ENCODE measurements around the gene ABCA12.
"Not testable (repeated sequence)": the region's sequence is repeated elsewhere in the genome, so short reads cannot be mapped to it uniquely, and the experiment has no call there.

ABCA12 gene, protein sequence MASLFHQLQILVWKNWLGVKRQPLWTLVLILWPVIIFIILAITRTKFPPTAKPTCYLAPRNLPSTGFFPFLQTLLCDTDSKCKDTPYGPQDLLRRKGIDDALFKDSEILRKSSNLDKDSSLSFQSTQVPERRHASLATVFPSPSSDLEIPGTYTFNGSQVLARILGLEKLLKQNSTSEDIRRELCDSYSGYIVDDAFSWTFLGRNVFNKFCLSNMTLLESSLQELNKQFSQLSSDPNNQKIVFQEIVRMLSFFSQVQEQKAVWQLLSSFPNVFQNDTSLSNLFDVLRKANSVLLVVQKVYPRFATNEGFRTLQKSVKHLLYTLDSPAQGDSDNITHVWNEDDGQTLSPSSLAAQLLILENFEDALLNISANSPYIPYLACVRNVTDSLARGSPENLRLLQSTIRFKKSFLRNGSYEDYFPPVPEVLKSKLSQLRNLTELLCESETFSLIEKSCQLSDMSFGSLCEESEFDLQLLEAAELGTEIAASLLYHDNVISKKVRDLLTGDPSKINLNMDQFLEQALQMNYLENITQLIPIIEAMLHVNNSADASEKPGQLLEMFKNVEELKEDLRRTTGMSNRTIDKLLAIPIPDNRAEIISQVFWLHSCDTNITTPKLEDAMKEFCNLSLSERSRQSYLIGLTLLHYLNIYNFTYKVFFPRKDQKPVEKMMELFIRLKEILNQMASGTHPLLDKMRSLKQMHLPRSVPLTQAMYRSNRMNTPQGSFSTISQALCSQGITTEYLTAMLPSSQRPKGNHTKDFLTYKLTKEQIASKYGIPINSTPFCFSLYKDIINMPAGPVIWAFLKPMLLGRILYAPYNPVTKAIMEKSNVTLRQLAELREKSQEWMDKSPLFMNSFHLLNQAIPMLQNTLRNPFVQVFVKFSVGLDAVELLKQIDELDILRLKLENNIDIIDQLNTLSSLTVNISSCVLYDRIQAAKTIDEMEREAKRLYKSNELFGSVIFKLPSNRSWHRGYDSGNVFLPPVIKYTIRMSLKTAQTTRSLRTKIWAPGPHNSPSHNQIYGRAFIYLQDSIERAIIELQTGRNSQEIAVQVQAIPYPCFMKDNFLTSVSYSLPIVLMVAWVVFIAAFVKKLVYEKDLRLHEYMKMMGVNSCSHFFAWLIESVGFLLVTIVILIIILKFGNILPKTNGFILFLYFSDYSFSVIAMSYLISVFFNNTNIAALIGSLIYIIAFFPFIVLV (N-terminal part only)

DNA sequence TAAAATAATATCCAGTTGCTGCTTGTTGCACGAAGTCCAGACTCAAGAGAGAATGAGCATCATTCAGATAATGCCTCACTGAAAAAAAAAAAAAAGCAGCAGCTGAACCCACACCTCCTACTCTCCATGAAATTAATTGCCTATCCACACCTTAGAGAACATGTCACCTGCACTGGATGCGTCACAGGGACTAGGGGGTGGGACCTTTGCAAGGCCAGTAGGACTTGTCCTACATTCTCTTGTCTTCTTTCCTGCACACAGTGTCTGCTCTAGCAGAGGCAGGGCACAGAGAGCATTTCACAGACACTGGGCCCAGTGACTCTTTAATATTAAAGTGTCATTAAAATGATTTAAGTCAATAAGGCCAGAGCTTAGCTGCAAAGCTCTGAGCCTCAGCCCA is at the start of gene ABCA12:
ABCA12 (minus strand) TSS at position 148 of the 400 bp plus-strand sequence. CDS start 418 bp downstream, outside the sequence.
- DNase-seq (ENCODE audit: low read depth in 2 of 2) = no peak

DNA sequence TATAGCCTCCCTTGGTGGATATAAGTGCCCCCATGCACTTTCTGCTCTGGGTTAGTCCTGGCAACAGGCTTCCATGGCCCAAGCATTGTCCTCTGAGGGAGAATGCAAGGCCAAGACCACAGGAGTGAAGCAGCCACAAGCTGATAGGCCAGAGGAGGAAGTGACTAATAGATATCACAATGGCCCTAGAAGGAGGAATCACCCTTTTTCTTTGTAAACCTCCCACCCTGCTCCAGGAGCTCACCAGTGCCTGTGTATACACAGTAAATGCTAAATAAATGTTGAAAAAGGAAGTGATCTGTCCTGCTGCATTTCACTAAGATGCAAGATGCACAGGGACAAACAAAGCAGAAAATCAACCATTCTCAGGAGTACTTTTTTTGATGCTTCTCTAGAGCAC is 49.7 kb upstream of the ABCA12 start:
- DNase-seq (ENCODE audit: low read depth in 2 of 2) = no peak

DNA sequence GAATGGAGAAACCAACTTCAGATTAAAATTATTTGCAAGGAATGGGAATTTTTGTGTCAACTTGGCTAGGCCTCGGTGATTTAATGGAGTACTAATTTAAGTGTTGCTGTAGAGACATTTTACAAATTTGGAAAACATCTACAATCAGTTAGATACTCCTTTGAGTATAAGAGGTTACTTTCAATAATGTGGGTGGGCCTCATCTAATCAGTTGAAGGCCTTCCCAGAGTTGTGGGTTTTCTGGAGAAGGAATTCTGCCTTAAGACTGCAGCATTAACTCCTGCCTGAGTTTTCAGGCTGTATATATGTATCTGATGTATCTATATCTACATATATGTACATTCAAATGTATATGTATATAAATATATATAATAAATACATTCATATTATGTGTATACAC is 47.6 kb upstream of the ABCA12 start:
- no peak for DNase-seq (ENCODE audit: low read depth in 2 of 2)

DNA sequence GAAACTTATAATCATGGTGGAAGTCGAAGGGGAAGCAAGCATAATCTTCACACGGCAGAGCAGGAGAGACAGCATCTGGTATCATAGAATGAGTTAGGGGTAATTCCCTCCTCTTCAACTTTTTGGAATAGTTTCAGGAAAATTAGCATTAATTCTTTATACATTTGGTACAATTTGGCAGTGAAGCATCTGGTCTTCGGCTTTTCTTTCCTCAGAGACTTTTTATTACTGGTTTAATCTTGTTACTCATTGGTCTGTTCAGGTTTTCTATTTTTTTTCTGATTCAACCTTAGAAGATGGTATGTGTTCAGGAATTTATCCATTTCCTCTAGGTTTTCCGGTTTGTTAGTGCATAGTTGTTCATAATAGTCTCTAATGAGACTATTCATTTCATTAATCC is 39.7 kb upstream of the ABCA12 start:
- DNase-seq (ENCODE audit: low read depth in 2 of 2) = no peak

DNA sequence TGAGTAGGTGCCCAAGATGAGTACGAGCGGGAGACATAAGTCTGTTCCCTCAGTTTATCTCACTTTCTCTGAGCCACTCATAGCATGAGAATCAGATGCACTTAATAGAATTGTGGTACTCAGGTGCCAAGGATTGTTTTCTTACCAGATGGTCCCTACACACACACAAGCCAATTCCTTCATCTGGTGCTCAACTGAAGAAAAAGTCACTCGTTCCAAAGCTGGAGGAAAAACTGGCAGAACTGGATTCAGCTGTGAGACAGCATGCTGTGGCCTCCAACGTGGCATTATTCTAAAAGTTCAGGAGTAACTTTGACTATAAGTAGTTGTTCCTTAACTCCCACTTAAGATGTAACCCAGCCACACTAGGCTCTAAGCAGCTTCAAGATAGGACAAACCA is 33.4 kb upstream of the ABCA12 start:
- DNase-seq (ENCODE audit: low read depth in 2 of 2) = no peak

DNA sequence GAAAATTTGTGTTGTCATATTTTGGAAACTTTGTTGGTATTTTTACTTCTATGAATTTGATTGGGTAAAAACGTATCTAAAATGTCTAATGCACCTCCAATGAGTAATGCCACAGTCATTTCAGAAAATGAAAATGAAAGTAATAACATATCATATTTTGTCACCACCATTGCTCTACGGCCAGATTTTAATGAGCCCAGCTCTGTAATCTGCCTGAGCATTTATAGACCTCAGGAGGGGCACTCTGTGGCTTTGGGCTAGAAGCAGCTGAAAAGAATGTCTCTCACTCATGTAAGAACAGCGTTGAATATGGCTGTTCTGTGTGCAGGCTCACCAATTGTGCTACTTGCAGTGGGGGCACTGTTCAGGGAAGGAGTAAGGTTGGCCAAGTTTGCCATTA is 32.7 kb upstream of the ABCA12 start:
- DNase-seq (ENCODE audit: low read depth in 2 of 2) = no peak

DNA sequence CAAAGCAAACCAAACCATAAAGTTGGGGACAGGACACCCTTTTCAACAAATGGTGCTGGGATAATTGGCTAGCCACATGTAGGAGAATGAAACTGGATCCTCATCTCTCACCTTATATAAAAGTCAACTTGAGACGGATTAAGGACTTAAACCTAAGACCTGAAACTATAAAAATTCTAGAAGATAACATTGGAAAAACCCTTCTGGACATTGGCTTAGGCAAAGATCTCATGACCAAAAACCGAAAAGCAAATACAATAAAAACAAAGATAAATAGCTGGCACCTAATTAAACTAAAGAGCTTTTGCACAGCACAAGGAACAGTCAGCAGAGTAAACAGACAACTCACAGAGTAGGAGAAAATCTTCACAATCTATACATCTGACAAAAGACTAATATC is 28.1 kb upstream of the ABCA12 start:
- DNase-seq (ENCODE audit: low read depth in 2 of 2) = not testable (repeated sequence)

DNA sequence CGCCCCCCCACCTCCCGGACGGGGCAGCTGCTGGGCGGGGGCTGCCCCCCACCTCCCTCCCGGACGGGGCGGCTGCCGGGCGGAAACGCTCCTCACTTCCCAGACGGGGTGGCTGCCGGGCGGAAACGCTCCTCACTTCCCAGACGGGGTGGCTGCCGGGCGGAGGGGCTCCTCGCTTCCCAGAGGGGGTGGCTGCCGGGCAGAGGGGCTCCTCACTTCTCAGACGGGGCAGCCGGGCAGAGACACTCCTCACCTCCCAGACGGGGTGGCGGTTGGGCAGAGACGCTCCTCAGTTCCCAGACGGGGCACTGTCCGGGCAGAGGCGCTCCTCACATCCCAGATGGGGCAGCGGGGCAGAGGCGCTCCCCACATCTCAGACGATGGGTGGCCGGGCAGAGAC is 24.9 kb upstream of the ABCA12 start:
- DNase-seq (ENCODE audit: low read depth in 2 of 2) = not testable (repeated sequence)

DNA sequence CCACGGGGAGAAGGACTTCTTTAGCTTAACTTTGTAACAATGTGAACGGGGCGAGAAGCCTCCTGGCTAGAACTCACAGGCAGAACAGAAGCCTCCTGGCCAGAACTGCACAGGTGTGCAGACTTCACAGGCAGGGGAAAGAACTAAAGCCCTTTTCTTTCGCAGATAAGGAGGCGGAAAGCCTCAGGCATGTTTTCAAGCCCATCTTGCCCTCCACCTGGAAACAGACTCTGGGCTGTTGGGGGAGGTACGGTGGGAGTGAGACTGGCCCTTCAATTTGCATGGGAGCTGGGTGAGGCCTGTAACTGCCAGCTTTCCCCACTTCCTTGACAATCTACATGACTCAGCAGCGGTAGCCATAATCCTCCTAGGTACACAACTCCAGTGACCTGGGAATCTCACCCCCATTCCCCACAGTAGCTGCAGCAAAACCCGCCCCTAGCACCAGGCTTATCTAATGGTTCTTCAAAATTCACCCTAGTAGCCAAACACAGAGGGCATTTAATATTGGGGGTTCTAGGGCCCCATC is 22.9 kb upstream of the ABCA12 start:
- no peak for DNase-seq (ENCODE audit: low read depth in 2 of 2)

DNA sequence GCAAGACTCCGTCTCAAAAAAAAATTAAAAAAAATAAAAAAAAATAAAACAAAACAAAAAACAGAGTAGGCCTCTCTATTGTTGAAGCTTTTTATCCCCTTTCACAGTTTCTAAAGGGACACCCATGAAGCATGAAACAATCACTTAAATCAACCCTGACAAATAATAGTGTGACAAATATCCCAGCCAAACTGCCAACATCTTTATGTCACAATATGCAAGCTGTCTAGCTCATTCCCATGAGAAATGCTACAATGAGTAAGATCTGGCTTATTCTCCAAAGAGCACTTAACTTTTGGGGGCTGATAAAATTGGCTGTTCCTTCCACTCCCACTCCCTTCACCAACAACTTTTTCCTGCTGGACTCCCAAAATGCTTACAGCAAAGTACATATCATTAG is 21.7 kb upstream of the ABCA12 start:
- DNase-seq (ENCODE audit: low read depth in 2 of 2) = no peak

DNA sequence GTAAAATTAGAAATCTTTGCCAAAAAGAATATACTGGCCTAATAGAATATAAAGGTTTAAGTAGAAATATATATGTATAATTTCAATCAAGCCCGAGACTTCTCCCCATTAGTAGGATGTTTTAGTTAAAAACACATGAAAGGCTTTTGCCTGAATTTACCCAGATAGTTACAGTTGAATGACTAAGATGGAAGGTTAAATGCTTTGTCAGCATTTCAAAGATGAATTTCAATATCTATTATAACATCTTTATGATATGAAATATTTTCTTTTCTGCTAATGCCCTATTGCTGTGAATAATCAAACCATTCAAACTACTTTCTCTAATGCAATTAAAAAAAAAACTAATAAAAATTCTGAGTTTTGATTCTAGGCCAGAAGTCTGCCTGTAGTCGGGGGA is 18.0 kb upstream of the ABCA12 start:
- DNase-seq (ENCODE audit: low read depth in 2 of 2) = no peak

DNA sequence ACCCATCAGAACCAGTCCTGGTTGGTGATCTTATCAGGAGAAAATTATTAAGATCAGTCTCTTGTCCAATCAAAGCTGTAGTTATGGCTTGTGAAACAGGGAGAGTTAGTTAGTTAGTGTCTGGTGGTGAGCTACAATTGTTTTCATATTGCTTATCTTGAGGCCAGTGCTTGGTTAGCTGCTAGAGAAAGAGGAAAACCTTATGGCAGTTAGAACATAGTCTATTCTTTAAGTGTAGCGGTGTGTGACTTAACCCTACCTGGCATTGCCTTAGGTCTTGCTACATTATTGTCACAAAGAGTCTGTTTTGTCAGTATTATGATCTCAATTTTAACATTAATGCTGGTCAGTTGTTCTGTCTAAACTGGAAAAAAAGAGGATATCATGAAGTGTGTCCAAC is 11.5 kb upstream of the ABCA12 start:
- no peak for DNase-seq (ENCODE audit: low read depth in 2 of 2)

DNA sequence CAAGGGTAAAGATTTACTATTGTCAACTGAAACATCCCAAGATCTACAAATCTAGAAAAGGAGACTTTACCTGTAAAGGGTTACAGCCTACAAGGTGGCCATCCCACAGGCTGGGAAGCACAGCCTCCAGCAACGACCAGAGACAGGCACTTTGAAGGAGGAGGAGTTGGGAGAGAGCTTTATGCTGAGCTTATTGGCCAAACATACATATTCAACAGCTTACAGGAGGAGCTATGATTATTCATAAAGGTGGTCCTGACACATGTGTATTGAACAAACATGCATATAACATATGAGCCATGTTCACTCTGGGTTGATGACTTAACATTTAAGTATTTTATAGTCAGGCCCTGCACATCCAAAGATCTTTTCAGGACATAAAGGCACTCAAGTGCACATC is 11.1 kb upstream of the ABCA12 start:
- no peak for DNase-seq (ENCODE audit: low read depth in 2 of 2)

DNA sequence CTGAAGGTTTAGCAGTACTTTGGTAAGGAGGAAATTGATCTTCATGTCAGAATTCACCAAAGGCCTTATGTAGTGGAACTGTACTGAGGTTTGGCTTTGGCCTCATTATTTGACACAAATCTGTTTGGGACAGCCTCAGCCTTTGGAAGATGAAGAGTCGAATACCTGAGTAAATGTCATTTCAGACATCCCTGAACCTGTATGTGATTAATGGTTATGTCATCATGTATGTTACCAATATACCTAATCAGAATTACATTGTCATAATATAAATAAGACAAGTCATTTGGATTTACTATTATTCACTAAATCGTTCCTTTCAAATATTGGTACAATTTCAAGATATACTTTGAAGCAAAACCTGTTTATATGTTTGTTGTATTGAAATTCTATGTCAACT is 10.6 kb upstream of the ABCA12 start:
- DNase-seq (ENCODE audit: low read depth in 2 of 2) = no peak

DNA sequence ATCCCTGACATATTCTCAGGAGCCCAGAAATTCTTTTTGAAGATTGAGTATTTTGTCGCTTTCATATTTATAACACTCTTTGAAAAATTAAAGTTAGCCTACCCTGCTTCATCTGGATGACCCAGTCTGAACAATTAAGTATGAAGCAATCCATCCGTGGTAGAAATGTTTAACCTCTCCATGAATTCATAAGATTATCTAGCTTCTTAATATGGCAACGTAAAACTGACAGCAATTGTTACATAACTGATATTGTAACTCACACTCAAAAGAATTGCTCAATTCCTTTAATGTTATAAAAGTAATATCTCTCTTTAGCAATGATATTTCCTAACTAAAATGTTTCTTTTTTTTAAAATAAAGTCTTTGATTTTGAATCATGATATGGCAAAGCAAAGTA is 7.2 kb upstream of the ABCA12 start:
- DNase-seq (ENCODE audit: low read depth in 2 of 2) = no peak

DNA sequence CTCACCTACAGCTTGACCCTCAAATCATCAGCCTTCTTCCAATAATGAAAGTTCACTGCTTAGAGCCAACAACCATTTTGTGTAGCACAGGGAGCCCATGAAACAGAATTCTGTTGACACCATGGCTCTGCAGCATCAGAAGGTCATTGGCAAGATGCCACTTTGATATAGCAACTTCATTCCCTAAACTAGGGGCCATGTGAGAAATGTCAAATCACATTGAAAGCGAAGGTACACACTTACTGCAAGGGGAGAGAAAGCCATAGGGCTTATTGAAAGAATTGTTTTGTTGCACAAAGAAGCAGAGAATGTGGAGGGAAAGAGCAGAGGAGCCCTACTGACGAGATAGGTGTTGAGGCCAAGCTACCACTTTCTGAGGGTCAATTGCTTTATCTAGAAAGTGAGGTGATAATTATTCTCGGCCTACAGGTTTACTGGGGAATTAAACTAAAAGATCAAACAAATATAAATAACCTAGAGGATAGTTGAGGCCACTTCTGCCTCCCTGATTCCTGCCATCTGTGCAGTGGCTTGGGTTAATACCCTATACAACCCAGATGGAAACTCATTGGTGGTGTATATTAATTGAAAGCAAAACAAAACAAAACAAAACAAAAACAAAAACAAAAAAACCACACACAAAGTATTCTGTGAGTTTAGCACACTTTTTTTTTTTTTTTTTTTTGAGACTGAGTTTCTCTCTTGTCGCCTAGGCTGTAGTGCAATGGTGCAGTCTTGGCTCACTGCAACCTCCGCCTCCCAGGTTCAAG is 5.9 kb upstream of the ABCA12 start:
- no peak for DNase-seq (ENCODE audit: low read depth in 2 of 2)

DNA sequence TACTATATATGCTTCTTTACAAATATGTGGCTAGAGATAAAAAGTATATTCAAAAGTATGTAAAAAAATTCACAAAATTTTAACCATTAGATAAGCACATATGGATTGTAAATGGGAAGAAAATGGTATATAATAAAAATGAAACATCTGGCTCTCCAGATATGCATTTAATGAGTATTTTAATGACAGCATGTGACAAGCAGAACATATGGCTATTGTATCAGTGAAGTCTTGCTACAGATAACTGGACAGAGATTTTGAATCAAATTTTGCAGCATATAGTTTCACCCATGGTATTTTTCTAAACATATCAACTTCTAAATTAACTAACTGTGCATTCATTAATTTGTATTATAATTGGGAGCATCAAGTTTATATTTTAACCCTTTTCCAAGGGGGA is 5.0 kb upstream of the ABCA12 start:
- DNase-seq (ENCODE audit: low read depth in 2 of 2) = no peak

DNA sequence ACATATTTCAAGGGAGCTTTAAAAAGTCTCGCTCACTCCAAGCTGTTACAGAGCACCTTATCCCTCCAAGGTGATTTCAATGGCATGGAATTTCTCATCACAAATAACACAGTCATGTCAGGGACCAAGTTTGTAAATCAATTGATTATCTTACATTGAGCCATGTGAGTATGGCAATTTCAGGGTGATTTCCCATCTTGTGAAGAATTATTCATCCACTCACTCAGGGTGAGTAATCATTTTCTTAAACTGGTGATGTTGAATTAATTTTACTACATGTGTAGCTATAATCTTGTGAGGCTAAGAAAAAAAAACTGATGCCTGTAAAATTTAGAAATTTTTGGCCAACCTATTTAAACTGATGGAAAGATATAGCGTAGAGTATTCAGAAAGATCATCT is 3.3 kb upstream of the ABCA12 start:
- DNase-seq (ENCODE audit: low read depth in 2 of 2) = no peak

DNA sequence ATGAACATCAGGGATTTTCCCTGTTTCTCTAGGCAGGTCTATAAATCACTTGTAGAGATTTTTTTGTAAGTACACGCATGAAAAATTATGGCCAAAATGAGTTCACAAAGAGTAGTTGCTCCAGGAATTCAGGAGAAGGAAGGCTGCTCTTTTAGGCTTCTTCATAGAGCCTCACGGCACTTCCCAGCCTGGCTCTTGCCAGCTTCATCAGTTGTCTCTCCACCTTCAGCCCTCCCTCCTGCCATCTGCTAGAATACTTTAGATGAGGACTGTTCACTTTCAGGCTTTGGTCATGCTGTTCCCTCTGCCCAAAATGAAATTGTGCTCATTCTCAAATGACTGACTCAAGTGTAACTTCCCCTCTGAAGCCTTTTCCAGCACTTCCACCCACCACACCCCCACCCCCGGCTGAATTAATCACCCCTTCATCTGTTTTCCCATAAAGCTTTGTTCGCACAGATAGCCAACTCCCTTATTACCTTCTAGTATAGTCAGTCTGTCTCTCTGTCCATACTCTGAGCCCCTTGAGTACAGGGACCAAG is 1.8 kb upstream of the ABCA12 start:
- no peak for DNase-seq (ENCODE audit: low read depth in 2 of 2)

DNA sequence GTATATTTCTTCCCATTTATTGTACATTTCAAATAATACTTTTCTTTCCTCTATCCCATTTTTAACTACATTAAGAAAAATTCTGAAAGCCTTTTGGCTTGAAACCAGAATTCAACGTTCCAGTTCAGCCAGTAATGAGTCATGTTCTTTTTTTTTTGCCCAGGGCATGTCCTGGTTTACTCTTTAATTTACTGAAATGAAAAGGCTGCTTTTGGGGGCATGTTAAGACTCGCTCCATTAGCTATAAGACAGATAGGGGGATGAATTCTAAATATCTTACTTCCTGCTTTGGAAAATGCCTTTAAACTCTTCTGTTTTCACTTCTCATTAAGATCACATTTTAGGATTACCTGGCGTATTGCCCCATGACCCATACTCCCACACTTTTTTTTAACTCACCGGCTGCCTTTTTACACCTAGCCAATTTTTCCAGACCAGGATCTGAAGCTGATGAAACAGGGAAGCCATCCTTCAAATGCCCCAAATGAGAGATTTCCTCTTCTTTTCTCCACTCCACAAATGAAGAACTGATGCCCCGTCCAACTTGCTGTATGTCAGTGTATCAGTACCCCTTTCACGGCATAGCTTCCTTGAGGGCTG is 585 bp downstream of the ABCA12 start:
- no peak for DNase-seq (ENCODE audit: low read depth in 2 of 2)

DNA sequence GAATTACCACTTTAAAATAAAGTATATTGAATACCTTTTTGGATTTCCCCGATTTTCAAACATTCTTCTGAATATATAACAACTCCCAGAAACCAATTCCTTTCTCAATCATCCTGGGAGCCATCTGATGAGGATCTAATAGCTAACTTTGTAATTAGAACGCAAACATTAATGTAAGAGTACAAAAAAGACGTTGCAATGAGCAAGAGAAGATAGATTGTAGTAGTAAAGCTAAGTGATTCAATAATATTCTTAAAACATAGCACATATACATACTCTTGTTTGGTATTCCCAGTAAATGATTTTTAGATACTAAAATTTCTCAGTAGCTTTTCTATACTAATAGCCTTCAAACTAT is 1.1 kb downstream of the ABCA12 start:
- no peak for DNase-seq (ENCODE audit: low read depth in 2 of 2)

Data from stimulated activated CD4-positive, alpha-beta T cell treated with anti-CD3 and anti-CD28 coated beads, Interleukin-1b, Interleukin-23, amount 100 ng/mL, for 4 hours (primary cell).